Keratinocyte (primary cell): ENCODE measurements around the gene RHNO1.

Experiments
- EZH2 ChIP-seq: IDR thresholded peaks from one replicate; pipeline ENCODE4 v1.6.1; 2012; ENCODE audit warnings: inconsistent platforms, mild to moderate bottlenecking, low read length, moderate library complexity
- TF ChIP-seq, protein P1 (sequence below), 3 experiments: IDR thresholded peaks in 1 of 3; conservative IDR thresholded peaks in 1 of 3; optimal IDR thresholded peaks in 1 of 3; 2 replicates in 2 of 3; 3 replicates in 1 of 3; pipeline versions ENCODE3 to v1.5.1; 2011; ENCODE audit warnings: low read length in 3 of 3, mild to moderate bottlenecking in 3 of 3, moderate library complexity in 2 of 3, control low read depth in 1 of 3, inconsistent platforms in 1 of 3; ENCODE audit not compliant: insufficient read depth in 2 of 3; ENCODE audit errors: extremely low read depth in 1 of 3

DNA sequence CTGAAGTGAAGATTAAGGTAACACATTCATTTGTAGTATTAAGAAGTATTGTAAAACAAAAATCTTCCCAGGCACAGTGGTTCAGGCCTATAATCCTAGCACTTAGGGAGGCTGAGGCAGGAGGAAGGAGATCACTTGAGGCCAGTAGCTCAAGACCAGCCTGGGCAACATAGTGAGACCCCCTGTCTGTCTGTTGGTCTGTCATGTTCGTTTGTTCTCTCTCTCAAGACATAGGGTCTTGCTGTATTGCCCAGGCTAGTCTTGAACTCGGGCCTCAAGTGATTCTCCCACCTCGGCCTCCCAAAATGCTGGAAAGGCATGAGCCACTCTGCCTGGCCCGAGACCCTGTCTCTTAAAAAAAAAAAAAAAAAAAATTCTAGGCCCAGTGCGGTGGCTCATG lies 20.4 kb downstream of the RHNO1 start:
- TF ChIP-seq, protein P1, sequence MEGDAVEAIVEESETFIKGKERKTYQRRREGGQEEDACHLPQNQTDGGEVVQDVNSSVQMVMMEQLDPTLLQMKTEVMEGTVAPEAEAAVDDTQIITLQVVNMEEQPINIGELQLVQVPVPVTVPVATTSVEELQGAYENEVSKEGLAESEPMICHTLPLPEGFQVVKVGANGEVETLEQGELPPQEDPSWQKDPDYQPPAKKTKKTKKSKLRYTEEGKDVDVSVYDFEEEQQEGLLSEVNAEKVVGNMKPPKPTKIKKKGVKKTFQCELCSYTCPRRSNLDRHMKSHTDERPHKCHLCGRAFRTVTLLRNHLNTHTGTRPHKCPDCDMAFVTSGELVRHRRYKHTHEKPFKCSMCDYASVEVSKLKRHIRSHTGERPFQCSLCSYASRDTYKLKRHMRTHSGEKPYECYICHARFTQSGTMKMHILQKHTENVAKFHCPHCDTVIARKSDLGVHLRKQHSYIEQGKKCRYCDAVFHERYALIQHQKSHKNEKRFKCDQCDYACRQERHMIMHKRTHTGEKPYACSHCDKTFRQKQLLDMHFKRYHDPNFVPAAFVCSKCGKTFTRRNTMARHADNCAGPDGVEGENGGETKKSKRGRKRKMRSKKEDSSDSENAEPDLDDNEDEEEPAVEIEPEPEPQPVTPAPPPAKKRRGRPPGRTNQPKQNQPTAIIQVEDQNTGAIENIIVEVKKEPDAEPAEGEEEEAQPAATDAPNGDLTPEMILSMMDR (optimal IDR thresholded peaks at IDR 0.05 in 1 of 3, IDR thresholded peaks at IDR 0.05 in 1 of 3, conservative IDR thresholded peaks at IDR 0.05 in 1 of 3; ENCODE audit: extremely low read depth in 1 of 3, insufficient read depth in 2 of 3, low read length in 3 of 3) = no peak
- TF ChIP-seq EZH2 = no peak
